ENCODE results near the gene COL25A1.
"Not testable (repeated sequence)": the region's sequence is repeated elsewhere in the genome, so short reads cannot be mapped to it uniquely, and the experiment has no call there.

The COL25A1 gene

GRCh38 chr4:109004418-109004817, 298.0 kb downstream of the COL25A1 start:
- no peak for DNase-seq

GRCh38 chr4:109003964-109004363, 298.5 kb downstream of the COL25A1 start:
- DNase-seq = no peak

GRCh38 chr4:108991551-108992328, 310.7 kb downstream of the COL25A1 start:
- DNase-seq = no peak

- DNase-seq = no peak
Observed at GRCh38 chr4:108988464-108989195, 313.8 kb downstream of the COL25A1 start.

- not testable (repeated sequence) for DNase-seq
Observed at GRCh38 chr4:108984495-108984894, 318.0 kb downstream of the COL25A1 start.

- DNase-seq = no peak
Observed at GRCh38 chr4:108982402-108983185, 319.9 kb downstream of the COL25A1 start.

- DNase-seq = no peak
Observed at GRCh38 chr4:108980455-108981239, 321.8 kb downstream of the COL25A1 start.

GRCh38 chr4:108979759-108980158, 322.7 kb downstream of the COL25A1 start:
- no peak for DNase-seq

GRCh38 chr4:108978066-108978465, 324.4 kb downstream of the COL25A1 start:
- DNase-seq = no peak

- no peak for DNase-seq
Observed at GRCh38 chr4:108972613-108973283, 329.7 kb downstream of the COL25A1 start.

- no peak for DNase-seq
Observed at GRCh38 chr4:108971473-108971872, 331.0 kb downstream of the COL25A1 start.

GRCh38 chr4:108965472-108966076, 336.9 kb downstream of the COL25A1 start:
- no peak for DNase-seq

GRCh38 chr4:108965016-108965415, 337.4 kb downstream of the COL25A1 start:
- no peak for DNase-seq

GRCh38 chr4:108963910-108964309, 338.5 kb downstream of the COL25A1 start:
- no peak for DNase-seq

- DNase-seq = no peak
Observed at GRCh38 chr4:108959491-108959890, 343.0 kb downstream of the COL25A1 start.

GRCh38 chr4:108954880-108955279, 347.6 kb downstream of the COL25A1 start:
- no peak for DNase-seq

- no peak for DNase-seq
Observed at GRCh38 chr4:108953941-108954340, 348.5 kb downstream of the COL25A1 start.

GRCh38 chr4:108950158-108950915, 352.1 kb downstream of the COL25A1 start:
- no peak for DNase-seq

- DNase-seq = no peak
Observed at GRCh38 chr4:108947526-108947925, 354.9 kb downstream of the COL25A1 start.

- DNase-seq = no peak
Observed at GRCh38 chr4:108946237-108946636, 356.2 kb downstream of the COL25A1 start.

Measured in stimulated activated CD4-positive, alpha-beta T cell treated with anti-CD3 and anti-CD28 coated beads, Interleukin-4, amount 100 ng/mL, for 1 hour (primary cell).